LNCAP (cell line): ENCODE results near the gene KIF13A.

Experiments
- TF ChIP-seq, protein P1 (sequence below): fragments of 450-650 bp; IDR thresholded peaks from 2 replicates; pipeline ENCODE4 v1.5.1; 2017; ENCODE audit warnings: mild to moderate bottlenecking

The KIF13A gene

DNA sequence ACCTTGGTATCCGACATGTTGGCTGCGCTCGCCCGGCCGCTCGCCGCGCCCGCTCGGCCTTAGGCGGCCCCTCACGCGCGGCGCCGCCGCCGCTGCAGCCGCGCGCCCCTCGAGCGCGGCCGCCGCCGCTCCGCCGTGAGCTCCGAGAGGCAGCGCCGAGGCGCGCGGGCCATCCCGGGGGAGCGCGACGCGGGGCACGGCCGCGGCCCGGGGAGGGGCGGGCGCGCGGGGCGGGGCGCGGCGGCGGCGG, at the start of gene KIF13A:
Gene KIF13A (minus strand): TSS at position 189 of the 250 bp plus-strand sequence. CDS start 172 bp downstream, at position 17.
- TF ChIP-seq, protein P1, sequence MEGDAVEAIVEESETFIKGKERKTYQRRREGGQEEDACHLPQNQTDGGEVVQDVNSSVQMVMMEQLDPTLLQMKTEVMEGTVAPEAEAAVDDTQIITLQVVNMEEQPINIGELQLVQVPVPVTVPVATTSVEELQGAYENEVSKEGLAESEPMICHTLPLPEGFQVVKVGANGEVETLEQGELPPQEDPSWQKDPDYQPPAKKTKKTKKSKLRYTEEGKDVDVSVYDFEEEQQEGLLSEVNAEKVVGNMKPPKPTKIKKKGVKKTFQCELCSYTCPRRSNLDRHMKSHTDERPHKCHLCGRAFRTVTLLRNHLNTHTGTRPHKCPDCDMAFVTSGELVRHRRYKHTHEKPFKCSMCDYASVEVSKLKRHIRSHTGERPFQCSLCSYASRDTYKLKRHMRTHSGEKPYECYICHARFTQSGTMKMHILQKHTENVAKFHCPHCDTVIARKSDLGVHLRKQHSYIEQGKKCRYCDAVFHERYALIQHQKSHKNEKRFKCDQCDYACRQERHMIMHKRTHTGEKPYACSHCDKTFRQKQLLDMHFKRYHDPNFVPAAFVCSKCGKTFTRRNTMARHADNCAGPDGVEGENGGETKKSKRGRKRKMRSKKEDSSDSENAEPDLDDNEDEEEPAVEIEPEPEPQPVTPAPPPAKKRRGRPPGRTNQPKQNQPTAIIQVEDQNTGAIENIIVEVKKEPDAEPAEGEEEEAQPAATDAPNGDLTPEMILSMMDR, result no peak

DNA sequence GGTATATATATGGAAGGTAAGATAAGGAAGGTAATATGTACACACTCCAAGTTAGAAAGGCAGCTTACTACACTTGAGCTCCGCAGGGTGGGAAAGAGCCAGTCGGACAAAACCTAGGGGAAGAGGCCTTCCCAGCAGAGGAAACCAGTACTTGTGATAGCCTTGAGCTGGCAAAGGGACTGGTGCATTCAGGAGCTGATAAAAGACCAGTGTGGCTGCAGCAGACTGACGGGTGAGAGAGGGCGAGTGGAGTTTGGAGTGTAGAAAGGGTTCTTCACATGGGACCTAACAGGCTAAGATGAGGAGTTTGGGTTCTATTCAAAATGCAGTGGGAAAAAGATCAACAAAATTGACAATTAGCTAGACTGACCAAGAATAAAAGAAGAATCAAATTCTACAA, 49.3 kb upstream of the KIF13A start:
- TF ChIP-seq, protein P1, result no peak

GRCh38 chr6:18035330-18035854, 48.0 kb upstream of the KIF13A start:
- TF ChIP-seq, protein P1, result no peak

- TF ChIP-seq, protein P1, result no peak
Observed at GRCh38 chr6:18034798-18035202, 47.4 kb upstream of the KIF13A start.

- TF ChIP-seq, protein P1, result no peak
Observed at GRCh38 chr6:18031680-18032256, 44.3 kb upstream of the KIF13A start.

- TF ChIP-seq, protein P1, result no peak
Observed at GRCh38 chr6:18031189-18031588, 43.8 kb upstream of the KIF13A start.

- TF ChIP-seq, protein P1, result no peak
Observed at GRCh38 chr6:18028332-18028731, 40.9 kb upstream of the KIF13A start.

DNA sequence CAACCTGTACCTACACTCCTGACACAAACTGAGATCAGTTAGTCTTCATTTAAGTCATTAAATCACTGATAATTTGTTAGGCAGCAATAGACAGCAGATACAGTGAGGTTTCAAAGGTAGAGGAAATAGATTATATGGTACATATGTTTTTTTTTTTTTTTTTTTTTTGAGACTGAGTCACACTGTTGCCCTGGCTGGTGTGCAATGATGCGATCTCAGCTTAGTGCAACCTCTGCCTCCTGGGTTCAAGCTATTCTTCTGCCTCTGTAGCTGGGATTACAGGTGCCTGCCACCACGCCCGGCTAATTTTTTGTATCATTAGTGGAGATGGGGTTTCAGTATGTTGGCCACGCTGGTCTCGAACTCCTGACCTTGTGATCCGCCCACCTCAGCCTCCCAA, 38.2 kb upstream of the KIF13A start:
- TF ChIP-seq, protein P1, result no peak
